NCI-H446 (cell line): Measurements from ENCODE around the gene PANX1.
A peak's percentile ranks its signal among the peaks of the same experiment; 100 is the strongest.
"Not testable (repeated sequence)": the region's sequence is repeated elsewhere in the genome, so short reads cannot be mapped to it uniquely, and the experiment has no call there.

Experiments
- DNase-seq, 2 experiments: peaks; one replicate each; lab custom pipeline; 2025; lab: John Stamatoyannopoulos, UW

Gene PANX1, protein sequence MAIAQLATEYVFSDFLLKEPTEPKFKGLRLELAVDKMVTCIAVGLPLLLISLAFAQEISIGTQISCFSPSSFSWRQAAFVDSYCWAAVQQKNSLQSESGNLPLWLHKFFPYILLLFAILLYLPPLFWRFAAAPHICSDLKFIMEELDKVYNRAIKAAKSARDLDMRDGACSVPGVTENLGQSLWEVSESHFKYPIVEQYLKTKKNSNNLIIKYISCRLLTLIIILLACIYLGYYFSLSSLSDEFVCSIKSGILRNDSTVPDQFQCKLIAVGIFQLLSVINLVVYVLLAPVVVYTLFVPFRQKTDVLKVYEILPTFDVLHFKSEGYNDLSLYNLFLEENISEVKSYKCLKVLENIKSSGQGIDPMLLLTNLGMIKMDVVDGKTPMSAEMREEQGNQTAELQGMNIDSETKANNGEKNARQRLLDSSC

DNA sequence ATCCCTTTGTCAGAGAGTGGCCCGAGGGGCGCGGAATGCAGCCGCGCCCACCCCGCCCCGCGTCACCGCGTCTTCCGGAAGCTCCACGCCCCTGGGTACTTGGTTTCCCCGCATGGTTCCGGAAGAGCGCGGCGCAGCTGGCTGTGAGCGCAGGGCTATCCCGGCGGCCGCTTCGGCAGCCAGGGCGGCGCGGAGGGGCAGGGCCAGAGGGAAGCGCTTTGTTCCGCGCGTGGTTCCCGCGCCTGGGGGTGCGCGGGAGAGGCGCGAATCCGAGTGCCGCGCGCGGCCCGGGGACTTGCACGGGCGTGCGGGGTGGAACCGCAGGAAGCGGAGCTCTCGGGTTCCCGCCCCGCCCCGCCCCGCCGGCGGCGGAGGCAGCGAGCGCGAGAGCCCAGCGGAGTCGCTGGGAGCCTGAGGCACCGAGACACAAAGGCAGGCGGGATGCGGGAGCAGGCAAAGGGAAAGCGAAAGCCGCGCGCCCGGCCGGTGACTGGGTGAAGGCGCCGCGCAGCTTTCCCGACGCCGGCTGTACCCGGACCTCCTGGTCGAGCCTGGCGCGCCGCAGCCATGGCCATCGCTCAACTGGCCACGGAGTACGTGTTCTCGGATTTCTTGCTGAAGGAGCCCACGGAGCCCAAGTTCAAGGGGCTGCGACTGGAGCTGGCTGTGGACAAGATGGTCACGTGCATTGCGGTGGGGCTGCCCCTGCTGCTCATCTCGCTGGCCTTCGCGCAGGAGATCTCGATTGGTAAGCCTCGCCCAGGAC lies at the start of gene PANX1:
TSS of gene PANX1 (plus strand) at position 96 of the 766 bp plus-strand sequence. CDS start at position 568, 472 bp downstream.
- peak; percentile 64 to 90 for DNase-seq

DNA sequence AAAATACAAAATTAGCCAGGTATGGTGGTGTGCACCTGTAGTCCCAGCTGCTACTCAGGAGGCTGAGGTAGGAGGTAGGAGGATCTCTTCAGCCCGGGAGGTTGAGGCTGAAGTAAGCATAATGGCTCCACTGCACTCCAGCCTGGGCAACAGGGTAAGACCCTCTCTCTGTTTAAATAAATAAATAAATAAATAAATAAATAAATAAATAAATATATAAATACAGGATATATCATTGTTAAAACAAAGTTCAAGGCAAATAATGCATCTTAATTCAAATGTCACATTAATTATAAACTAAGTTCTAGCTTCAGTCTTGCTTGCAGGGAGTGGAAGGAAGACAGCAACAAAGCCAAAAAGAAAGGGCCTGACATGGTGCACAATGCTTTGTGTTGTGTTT lies 44.5 kb upstream of the PANX1 start:
- no peak for DNase-seq

DNA sequence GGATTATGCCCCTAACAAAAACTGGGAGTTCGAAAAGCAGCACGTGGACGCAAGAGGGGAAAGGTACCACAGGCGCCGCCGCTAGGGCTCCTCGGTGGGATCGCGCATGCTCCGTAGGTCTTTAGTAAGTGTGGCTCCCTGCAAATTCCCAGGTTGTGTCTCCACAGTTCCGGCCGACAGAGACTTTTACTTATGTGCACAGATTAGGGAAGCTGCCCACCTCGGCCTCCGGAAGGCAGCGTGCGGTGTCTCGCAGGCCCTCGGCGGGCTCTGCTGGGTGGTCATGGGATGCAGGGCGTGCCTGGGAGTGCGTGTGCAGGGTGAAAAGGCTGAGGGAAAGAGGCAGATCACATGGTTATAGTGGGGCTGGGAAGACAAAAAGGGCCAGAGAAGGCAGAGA lies 39.7 kb upstream of the PANX1 start:
- no peak for DNase-seq

DNA sequence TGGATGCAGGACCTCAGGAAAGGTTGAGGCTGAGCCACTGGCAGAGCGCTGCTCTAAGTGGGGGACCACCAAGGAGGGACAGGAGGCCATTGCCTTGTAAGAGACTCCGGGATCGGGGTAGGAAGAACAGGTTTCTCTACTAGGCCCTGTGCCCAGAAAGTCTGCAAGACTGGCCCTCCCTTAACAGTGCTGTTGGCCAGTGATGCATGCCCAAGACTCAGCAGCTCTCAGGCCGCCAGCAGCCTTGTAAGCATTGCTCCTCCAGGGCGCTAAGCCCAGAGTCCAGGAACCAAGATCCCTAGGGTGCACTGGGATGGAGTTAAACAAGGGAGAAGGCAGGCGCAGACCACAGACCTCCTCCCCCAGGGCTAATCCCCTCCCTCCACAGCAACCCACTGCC lies 39.3 kb upstream of the PANX1 start:
- DNase-seq: no peak

DNA sequence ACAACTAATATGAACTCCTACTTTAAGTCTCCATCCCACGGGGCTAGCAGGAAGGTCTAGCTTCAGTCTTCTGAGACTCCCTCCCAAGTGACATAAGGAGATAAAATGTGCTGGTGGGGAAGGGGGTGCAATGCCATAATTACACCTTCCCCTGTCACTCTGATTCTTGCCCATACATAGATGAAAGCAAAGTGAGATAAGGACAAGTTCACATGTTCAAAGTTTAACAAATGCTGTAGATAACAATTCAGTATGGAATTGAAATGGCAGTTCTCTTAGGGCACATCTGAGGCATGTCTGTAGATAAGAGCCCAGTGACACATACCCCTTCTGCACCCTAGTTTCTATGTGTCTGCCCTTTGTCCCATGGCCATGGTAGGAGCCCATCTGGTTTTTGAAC lies 38.2 kb upstream of the PANX1 start:
- DNase-seq: no peak

DNA sequence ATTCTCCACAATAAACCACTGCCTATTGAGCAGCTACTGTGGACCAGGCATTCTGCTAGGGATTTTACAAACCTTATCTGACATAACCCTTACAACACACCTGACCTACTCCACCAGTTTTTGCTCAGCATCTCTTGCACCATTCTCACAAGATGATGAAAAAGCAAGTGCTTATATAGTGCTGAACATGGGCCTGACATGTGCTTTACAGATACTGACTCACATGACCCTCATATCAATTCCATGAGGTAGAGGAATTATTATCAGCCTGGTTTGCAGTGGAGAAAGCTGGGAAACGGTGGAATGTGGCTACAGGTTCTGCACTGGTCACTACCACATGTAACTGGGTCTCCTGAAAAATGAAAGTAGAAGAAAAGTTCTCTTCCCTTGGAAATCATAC lies 37.5 kb upstream of the PANX1 start:
- no peak for DNase-seq

DNA sequence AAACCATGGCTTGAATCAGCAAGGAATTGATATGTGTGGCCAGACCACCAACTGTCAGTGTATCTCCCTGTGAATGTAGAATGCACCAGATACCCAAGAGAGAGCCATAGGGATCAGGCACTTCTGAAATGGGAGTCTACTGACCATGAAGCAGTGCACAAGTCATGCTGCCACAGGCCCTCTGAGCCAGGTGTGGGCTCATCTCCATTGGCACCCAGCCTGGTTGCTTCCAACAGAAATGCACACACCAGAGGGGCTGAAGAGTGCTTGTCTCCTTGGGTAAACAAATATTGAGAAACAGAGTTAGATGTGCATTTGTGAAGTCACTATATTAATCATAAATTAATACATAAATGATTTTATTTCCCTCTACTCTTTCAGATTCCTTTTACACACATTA lies 28.4 kb upstream of the PANX1 start:
- no peak for DNase-seq

DNA sequence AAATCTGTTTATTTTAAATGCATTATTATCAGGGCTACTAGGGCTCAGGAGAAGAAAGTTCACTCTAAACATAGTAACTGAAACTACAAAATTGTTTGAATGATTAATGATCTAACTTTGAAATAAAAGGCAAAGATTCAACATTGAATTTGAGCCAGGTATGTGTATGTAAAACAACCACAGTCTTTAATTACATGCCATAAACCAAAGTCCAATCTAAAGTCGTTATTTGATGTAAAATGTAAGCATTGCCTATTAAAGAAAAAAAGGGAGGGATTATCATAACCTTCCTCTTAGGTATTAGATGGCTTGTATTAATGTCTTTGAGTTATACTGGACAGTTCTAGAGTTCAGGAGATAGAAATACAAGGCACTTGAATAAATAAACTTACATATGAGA lies 25.2 kb upstream of the PANX1 start:
- no peak for DNase-seq

DNA sequence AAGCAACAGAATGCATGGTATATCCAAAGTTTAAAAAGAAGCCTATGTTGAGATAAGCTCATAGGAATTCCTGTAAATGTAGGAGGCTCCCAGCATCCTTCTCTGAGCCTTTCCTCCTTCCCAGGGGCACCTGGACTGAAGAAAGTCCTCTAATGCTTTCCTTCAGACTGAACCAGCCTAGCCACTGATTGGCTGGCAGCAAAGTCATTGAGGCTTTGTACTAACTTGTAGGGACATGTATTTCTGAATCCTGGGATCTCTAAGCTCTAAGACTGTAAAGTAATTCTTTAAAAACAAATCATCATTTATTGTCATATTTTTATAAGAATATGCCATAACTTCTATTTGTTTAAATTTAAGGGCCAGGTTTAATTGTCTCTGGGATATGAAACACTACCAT lies 23.9 kb upstream of the PANX1 start:
- DNase-seq: no peak

DNA sequence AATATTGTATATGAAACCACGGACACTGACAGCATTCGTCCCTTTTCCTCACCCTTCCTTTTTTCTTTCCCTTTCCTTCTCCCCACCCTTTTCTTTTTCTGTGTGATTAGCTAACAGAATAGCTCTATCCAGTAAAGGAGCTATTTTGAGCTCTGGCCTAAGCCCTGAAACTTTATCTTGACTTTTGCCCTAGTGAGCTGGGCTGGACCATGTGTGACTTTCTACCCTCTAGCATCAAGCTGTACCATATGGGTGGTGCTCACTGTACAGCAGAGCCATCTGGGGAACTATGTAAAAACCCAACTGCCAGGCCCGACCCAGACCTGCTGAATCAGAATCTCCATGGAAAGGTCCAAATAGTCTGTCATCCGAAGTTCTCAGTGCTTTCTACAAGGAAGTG lies 21.9 kb upstream of the PANX1 start:
- no peak for DNase-seq

DNA sequence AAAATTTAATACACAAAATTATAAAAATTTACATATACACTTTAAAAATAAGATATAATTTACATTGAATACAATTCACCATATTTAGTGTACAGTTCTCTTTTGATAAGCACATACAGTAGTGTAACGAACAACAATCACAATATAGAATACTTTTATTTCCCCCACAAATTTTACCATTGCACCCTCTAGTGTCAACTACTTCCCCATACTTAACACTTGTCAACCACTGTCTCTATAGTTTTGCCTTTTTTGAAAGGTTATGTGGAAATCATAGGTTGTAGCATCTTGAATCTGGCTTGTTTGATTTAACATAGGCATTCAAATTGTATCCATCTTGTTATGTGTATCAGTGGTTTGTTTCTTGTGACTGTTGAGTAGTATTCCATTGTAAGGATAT lies 21.3 kb upstream of the PANX1 start:
- no peak for DNase-seq

DNA sequence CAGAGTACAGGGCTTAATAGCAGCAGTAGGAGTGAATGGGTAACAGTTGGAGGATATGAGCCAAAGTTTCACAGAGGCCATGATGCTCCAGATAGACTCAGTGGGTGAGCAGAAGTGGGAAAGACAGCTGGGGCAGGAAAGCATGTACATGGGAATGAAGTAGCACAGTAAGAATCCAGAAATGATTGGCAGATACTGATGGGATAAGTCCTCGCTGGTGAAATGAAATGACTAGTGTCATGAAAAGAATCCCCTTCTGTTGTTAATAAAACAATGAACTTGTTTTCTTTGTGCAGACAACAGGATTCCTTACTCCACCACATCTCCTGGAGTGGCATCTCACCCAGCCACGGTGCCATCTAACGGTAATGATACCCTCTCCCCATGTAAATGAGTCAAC lies 17.4 kb upstream of the PANX1 start:
- no peak for DNase-seq

DNA sequence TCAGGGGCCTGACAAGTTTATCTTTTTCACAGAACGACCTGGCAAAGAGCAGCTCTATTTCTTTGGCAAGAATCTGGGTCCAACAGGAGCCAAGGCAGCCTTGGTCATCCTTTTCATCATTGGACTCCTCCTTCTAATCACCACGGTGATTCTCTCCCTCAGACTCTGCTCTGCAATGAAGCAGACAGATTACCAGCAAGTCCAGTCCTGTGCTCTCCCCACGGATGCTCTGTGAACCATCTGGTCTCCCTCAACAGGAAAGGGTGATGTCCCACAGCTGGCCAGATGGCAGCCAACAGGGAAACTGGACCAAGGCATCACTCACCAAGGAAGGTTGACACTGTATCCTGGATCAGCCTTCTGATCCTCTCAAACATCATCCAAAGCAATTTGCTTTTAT lies 17.0 kb upstream of the PANX1 start:
- no peak for DNase-seq

DNA sequence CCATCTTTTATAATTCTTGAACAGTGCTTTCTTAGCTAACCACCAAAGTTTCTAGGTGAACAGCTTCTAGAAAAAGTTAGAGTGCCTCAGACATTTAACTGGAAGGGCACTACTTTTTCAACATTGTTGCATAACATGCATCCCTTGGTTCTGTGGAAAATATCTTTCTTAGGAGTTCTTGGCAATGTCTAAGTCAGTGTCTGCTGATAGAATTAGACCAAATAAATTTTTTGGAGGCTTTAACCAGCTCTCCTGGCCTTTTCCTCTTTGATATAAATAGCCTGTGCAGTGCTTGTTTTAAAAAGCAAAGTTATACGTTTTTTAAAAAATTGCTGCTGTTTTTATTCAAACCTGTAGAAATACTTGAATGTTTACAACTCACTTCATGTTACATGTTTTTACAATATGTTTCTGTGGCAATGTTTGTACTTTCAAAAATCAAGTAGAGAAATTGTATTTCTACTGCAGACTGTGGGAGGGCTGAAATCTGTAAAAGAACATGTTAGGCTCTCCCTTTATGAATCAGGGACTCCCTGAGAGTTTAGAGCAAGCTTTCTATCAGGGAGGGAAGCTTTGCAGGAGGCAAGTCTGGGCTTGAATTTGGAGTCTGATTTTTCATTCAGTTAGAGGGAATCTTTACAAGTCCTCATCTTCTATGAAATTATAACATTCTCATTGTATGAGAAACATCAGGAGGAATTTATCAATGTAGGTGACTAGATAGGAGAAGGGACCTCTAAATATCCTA lies 16.3 kb upstream of the PANX1 start:
- no peak for DNase-seq

DNA sequence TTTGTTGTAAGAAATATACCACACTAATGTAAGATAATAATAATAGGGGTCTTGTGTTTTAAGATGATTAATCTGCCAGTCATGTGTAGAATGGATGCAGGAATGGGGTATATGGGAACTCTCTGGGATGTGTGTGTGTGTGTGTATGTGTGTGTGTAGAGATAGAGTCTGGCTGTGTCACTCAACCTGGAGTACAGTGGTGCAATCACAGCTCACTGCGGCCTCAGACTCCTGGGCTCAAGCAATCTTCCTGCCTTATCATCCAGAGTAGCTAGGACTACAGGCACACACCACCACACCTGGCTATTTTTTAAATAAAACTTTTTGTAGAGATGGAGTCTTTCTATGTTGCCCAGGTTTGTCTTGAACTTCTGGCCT lies 11.5 kb upstream of the PANX1 start:
- no peak for DNase-seq

DNA sequence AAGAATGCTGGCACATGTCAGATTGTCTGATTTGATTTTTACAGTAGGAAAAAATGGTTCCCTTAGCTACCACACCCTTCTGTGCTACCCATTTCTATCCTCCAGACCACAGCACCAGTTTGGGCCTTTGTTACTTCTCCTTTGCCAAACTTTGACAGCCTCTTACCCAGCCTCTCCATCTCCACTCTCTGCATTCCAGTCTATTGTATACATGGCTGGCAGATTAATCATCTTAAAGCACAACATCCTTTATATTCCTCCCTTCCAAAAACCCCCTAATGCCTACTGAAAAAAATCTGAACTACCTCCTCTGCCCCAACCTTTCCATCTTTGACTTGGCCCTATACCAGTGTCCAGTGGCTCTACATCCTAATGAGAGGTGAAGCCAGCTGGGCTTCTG lies 10.8 kb upstream of the PANX1 start:
- DNase-seq: no peak

DNA sequence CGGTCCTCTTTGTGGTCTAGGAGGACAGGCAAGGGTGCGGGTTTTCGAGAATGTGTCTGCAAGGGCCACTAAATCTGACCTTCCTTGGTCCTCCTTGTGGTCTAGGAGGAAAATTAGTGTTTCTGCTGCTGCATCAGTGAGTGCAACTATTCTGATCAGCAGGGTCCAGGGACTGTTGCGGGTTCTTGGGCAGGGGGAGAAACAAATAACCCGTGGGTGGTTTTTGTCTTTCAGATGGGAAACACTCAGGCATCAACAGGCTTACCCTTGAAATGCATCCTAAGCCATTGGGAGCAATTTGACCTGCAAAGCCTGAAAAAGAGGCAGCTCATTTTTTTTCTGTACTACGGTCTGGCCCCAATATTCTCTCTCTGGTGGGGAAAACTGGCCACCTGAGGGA lies 9.0 kb upstream of the PANX1 start:
- DNase-seq: not testable (repeated sequence)

DNA sequence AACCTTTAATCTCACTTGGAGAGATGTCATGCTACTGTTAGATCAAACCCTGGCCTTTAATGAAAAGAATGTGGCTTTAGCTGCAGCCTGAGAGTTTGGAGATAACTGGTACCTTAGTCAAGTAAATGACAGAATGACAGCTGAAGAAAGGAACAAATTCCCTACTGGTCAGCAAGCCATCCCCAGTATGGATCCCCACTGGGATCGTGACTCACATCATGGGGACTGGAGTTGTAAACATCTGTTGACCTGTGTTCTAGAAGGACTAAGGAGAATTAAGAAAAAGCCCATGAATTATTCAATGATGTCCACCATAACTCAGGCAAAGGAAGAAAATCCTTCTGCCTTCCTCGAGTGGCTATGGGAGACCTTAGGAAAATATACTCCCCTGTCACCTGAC lies 8.1 kb upstream of the PANX1 start:
- DNase-seq: not testable (repeated sequence)

DNA sequence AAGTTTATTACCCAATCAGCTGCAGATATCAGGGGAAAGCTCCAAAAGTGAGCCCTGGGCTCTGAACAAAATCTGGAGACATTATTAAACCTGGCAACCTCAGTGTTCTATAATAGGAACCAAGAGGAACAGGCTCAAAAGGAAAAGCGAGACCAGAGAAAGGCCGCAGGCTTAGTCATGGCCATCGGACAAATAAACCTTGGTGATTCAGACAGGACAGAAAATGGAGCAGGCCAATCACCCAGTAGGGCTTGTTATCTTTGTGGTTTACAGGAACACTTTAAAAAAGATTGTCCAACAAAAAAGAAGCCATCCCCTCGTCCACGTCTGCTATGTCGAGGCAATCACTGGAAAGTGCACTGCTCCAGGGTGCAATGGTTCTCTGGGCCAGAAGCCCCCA lies 7.7 kb upstream of the PANX1 start:
- no peak for DNase-seq

DNA sequence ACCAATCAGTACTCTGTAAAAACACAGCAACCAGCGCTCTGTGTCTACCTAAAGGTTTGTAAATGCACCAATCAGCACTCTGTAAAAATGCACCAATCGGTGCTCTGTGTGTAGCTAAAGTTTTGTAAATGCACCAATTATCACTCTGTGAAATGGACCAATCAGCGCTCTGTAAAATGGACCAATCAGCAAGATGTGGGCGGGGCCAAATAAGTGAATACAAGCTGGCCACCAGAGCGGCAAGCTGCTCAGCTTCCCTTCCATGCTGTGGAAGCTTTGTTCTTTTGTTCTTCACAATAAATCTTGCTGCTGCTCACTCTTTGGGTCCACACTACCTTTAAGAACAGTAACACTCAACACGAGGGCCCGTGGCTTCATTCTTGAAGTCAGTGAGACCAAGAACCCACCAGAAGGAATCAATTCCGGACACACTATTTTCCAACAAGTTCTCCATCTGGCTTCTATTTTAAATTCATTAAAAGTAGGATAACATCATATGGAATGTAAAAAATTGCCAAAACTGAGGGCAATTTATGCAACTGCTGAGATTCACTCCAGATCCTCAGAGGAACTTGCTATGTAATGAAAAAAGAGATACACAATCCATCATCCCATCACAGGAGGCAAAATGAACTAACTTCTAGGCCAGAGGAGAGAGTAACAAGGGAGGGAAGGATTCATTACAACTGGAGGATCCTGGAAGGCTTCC lies 3.1 kb upstream of the PANX1 start:
- DNase-seq: no peak

DNA sequence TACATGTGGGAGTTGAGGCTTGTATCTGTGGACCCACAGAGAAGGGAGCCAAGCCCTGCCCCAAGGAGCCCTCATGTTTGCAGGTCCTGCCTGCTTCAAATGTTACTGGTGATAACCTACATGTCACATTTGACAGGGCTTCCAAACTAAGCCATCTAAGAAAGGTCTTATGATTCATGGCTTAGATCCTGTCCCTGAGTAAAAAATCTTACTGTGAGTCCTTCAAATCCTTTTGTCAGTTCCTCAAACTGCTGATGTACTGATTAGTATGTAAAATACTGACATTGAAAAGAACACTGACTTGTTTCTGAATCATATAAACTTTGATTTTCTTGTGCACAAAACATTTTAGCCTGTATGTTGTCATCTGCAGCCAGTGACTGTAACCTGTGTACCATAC lies 1.0 kb upstream of the PANX1 start:
- no peak for DNase-seq

DNA sequence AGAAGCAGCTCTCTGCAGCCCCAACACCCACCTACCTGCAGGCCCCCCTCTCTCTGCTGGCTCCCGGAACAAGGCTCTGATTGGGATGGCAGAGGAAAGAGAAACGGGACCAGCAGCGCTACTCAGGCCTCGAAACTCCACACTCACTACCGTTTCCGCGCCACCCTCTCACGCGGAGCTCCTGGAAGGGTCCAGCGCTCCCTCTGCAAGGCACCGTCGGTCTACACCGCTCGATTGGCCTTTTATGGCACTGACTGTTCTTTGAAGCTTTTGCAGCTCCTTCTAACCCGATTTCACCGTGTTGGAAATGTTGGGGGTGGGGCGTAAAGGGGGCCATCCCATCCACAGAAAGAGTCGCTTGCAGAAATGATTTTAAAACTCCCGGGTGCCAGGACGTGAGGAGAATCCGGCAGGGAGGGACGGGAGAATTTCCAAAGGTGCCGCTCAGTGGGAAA lies 323 bp upstream of the PANX1 start:
- peak; percentile 54 to 64 for DNase-seq
